DMS153 treated with DMSO at 0.1 percent for 48 hours (cell line): ENCODE measurements around the gene USP7.

Experiments
- DNase-seq: peaks from one replicate; lab custom pipeline; 2025; ENCODE audit not compliant: unreplicated experiment; lab: John Stamatoyannopoulos, UW

USP7 gene

DNA sequence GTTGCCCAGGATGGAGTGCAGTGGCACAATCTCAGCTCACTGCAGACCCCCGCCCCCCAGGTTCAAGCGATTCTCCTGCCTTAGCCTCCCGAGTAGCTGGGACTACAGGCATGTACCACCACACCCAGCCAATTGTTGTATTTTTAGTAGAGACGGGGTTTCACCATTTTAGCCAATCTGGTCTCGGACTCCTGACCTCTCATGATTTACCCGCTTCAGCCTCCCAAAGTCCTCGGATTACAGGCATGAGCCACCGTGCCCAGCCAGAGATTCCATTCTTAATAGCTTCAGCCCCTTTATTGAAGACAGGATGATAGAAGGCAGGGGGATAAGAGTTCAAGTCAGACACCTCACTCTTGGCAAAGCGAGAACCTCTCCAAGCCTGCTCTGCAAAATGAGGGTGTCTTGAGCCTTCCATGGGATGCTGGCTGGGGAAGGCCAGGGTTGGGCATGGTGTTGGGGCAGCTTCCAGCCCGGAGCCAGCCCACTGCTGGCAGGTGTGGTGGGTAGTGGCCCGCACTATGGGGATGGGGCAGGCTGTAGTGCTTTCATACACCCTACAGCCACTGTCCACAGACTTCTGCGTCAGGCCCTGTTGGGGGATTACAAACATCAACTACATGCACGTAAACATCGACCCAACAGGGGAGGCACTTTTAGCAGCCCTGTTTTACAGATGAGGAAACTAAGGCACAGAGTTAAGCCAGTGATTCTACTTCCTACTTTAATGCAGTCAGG is 98.4 kb downstream of the USP7 start:
- DNase-seq, result no peak

DNA sequence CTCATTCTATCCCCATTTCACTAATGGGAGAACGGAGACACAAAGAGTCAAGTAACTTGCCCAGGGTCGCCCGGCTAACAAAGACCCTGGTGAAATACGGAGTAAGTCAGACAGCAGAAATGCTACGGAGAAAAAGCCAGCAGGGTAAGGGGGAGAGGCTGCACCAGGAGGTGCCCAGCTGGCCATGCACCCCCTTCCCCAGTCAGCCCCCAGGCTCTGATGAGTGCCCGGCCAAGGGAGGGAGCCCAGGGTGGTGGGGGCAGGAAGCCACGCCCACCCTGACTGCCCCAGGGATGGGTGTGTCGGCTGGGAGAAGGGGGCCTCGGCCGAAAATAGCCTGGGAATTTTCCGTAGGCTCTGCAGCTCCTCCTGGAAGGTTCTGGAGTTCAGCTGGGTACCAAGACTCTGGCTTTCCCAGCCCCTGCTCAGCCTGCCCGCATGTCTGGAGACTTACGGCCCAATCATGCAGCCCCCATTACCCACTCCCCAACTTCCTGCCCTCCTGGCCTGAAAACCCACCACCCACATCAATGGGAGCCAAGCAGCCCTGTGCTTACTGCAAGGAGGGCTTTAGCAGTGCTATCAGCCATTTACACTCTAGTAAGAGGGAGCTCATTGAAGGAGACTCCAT is 99.1 kb downstream of the USP7 start:
- DNase-seq, result no peak

DNA sequence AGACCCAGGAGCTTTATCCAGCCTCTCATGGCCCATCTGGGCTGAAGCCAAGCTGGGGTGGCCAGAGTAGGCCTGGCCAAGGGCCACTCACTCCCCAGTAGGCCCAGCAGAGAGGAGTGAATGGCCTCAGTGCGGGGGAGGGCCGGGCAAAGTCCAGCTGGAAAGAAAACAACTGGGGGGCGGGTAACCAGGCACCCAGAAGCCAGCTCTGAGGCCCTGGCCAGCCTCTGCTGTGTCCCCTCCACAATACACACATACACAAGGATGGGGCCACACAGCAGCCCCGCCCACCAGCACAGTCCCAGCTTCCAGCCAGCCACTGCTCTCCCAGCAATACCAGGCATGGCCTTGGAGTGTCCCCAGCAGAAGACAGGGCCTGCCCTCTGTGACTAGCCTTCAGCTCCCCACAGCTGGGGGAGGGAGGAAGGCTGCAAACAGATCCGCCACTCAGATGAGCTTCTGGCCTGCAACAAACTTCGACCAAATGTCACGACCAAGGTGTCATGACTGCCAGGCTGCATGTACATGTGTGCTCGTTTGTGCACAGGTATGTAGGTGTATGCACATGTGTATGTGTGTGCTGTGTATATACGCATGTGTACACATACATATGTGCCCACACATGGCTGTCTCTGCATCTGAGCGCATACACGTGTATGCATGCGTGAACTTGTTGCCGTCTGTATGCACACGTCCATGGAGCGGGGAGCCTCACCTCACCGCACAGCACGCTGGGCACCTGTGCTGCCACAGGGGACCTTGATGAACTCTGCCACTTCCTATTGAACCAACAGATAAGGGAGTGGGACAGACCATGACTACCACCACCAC is 99.9 kb downstream of the USP7 start:
- no peak for DNase-seq

GRCh38 chr16:8862309-8863130 is 101.2 kb downstream of the USP7 start:
- no peak for DNase-seq

DNA sequence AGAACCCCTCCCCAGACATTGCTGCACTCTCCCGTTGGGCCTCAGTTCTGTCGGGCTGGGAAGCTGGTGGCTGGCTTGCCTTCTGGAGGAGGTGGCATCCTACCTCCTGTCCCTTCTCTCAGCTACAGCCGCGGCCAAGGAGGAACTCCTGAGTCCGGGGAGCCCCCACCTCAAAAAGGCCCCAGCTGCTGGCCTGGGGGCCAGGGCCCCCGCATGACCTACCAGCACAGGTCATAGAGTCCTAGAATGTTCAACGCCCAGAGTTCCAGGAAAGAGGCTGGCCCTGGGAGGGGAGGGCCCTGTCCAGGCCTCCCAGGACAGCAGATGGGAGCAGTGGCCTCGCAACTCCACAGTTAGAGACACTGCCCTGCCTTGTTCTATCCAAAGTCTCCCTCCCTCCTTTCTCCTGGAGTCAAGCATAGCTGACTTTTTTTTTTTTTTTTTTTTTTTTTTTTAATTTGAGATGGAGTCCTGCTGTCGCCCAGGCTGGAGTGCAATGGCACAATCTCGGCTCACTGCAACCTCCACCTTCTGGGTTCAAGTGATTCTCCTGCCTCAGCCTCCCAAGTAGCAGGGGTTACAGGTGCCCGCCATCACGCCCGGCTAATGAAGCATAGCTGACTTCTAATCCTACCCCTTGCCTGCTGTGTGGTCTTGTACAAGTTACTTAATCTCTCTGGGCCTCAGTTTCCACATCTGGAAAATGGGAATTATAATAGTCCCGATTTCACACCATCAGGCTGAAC is 102.0 kb downstream of the USP7 start:
- no peak for DNase-seq

DNA sequence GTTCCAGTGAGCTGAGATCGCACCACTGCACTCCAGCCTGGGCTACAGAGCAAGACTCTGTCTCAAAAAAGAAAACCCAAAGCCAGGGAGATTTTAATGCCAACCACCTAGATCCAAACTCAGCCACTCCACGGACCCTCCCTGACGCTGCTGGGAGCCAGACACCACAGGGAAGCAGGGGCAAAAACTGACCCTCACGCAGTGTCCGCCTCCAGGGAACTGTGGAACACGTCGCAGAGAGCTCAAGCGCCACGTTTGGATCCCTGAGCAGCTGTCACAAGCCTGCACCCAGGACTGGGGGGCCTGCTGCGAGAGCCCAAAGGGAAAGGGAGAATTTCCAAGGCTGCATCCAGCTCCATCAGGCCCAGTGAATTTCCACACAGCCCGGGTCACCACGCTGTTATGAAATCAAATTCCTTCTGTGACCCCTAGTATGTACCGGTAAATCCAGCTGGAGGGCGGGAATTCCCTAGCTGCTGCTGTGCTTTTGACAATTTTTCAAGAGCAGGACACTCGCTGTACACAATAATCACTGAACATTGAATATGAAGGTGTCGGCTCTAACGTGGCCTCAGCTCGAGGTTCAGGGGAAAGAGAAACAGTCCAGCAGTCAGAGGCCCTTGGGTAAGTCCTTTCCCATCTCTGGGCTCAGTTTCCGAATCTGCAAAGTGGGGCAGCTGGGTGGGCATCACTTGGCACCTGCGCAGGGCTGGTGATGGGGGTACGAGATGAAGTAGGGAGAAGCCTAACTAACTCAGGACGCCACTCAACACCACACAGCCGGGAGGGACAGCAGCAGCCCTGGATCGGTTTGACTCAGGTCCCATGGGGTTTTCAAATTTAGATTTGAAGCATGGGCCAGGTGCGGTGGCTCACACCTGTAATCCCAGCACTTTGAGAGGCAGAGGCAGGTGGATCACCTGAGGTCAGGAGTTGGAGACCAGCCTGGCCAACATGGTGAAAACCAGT is 103.5 kb downstream of the USP7 start:
- DNase-seq, result no peak

DNA sequence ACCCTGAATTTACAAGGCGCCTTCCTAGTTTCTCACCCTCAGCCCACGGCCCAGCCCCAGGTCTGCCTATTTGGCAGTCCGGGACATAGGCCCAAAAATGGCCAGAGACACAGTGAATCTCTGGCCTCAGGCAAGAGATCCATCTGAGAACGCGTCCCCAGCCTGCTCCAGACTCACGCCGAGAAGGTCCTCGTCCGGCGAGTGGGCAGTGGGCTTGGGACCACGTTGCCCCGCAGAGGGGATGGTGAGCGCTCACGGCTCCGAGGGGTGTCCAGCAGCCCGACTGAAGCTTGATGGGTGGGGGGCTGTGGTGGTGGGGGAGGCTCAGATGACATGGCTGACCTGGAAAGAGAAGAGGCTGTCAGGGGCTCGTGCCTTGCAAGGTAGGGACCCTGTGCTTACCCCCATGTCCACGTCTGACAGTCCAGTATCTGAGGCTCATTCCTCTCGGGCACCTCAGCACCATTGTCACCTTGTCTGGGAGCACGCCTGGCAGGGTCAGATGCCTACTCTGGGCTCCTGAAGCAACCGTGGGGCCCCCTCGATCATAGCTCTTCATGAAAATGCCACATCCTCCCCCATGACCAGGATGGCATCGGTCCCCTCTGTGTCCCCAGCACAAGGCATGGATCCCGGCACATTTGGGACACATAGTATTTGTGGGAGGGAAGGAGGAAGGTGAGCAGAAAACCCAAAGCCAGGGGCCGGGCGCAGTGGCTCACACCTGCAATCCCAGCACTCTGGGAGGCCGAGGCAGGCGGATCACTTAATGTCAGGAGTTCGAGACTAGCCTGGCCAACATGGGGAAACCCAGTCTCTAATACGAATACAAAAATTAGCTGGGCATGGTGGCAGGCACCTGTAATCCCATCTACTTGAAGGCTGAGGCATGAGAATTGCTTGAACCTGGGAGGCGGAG is 104.5 kb downstream of the USP7 start:
- DNase-seq, result no peak

GRCh38 chr16:8855972-8856371 is 107.7 kb downstream of the USP7 start:
- DNase-seq, result no peak

DNA sequence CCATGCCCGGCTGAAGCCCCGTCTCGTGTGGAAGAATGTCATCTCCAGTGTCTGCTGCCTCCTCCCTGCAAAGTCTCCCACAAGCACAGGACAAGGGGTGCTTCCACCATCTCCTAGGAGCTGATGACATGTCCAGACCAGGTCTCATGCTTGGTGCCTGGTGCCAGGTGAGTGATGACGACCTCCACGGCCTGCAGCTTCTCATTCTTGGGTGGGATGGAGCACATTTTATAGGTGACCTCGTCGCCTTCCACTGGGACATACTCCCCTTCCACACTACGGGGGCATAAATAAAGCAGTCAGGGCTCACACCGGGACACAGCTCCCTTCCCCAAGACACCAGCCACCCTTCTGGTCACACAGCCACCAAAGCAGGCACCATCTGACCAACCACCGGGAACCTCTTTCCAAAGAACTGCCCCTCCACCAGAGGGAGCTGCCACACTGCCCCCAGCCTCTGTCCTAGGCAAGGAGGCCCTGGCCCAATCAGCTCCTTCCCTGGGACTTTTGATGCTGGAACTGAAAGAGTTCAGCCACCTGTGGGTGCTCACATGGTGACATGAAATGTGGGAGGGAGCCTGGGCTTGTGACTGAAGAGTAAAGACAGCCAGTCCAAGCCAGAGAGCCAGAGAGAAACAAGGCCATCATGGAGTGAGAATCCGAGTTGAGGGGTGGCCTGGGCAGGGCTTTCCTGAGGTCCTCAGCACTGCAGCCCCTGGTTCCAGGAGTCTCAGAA is 108.5 kb downstream of the USP7 start:
- no peak for DNase-seq

GRCh38 chr16:8854298-8854948 is 109.3 kb downstream of the USP7 start:
- no peak for DNase-seq

GRCh38 chr16:8853611-8854010 is 110.1 kb downstream of the USP7 start:
- DNase-seq, result no peak

DNA sequence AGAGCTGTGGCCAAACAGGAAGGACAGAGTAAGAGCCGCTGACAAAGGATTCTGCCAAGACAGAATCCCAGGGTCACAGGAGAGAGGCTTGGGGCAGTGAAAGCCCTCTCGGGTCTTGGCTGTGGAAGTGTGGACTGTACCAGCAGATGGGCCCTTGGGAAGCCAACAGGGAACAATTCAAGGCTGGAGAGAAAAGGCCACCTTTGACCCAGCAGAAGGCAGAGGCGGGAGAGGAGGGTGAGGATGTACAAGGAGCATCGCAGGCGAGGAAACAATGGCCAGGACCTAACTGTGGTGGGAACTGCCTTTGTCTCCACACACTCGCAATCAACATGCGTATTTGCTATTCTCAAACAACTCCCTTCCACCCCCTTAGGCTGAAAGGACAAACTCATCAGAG is 110.6 kb downstream of the USP7 start:
- no peak for DNase-seq

- DNase-seq, result no peak
Measured at GRCh38 chr16:8852534-8852933, 111.2 kb downstream of the USP7 start.

GRCh38 chr16:8851761-8852403 is 111.8 kb downstream of the USP7 start:
- no peak for DNase-seq

DNA sequence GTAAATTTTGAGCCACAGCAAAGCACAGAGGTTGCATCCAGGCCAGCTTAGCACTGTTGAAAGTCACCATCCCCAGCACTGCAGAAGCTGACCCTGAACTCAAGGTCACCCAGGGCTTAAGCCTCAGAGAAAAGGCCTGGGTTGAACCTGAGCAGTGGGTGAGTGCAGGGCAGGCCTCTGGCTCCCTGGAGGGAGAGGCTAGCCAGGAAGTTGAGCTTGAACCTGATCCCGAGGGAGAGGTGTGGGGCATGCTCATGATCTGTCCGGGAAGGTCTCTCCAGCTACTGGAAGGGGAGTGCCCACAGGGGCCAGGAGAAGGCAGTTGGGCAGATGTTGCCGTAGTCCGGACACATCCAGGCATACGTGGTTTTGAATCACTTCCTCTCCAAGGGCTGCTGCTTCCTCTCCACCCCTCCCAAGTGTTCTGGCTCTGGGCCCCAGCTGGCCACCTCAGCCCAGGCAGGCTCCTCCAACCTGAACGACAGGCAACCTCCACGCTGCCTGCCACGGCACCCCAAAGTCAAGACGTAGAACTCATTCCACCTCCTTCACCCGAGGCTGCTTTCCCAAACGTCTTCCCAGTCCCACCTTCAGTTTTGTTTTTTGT is 113.3 kb downstream of the USP7 start:
- DNase-seq, result no peak

DNA sequence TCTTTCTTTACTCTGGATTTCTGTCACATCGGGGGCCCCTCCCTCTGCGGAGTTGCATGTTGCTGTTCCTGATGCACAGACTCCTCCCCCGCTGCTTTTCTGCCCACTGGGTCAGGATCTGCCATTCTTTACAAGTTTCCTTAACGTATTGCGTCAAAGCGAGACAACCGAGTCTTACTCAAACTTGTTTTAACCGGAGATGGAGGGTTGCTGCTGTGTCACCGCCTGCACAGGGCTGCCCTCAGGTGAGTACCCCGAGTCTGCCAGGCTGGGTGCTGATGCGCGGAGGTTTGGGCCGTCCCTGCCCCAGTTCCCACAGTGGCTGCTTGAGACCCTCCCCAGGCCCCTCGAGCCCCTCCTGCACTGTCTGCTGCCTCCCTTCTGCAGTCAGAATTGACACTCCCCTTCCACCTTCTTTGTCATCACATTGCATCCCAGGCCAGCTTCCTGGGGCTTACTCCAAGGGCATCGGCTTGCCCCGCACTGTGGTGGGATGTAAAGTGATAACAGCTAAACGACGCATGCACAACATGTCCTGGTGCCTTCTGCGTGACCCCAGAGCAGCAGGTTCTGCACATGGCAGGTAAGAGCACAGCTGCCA is 114.2 kb downstream of the USP7 start:
- no peak for DNase-seq
